Activated naive CD8-positive, alpha-beta T cell treated with anti-CD3 and anti-CD28 coated beads, Interleukin-2, amount 10 ng/mL, durations not matched to agents 7 days and 5 days (primary cell): ENCODE measurements around the gene CADM3. TPM values are rescaled to one million over a fixed set of nuclear protein-coding genes. Genes with fewer than 3 reads are reported as not detected.

Source experiments
- ATAC-seq: fragments of 150-1000 bp; cut with Tn5 transposase; one replicate; pipeline ENCODE4 v1.10.0; 2021; ENCODE audit warnings: low read depth, moderate library complexity
- POLR2A ChIA-PET: fragments of 350-600 bp; sonication (Branson Sonifier 250); formaldehyde crosslinking; loops from one replicate; lab custom pipeline; 2021; ENCODE audit warnings: antibody characterized with exemption; lab: Charles Lee
- DNase-seq: peaks from one replicate; pipeline ENCODE4 v3.0.0; 2021
- H3K27ac Mint-ChIP-seq: one replicate; pipeline ENCODE4 v1.8.0; 2022; ENCODE audit warnings: mild to moderate bottlenecking, mixed read lengths
- H3K27me3 Mint-ChIP-seq: one replicate; pipeline ENCODE4 v1.8.0; 2022; ENCODE audit warnings: mild to moderate bottlenecking, moderate library complexity, mixed read lengths
- H3K36me3 Mint-ChIP-seq: one replicate; pipeline ENCODE4 v1.8.0; 2021; ENCODE audit warnings: mild to moderate bottlenecking, mixed read lengths
- H3K4me1 Mint-ChIP-seq: one replicate; pipeline ENCODE4 v1.8.0; 2021; ENCODE audit warnings: mixed read lengths
- H3K4me3 Mint-ChIP-seq: one replicate; pipeline ENCODE4 v1.8.0; 2022; ENCODE audit warnings: mild to moderate bottlenecking, moderate library complexity, mixed read lengths
- H3K9me3 Mint-ChIP-seq: one replicate; pipeline ENCODE4 v1.8.0; 2021; ENCODE audit warnings: mixed read lengths
- total RNA-seq, 2 experiments: library from RNA; stranded (reverse); gene quantifications; one replicate each; pipeline ENCODE4 v1.2.3, GENCODE V29; 2021

The CADM3 gene
- not detected for total RNA-seq

- Mint-ChIP-seq H3K4me1 (peaks cover 3% of the 10 kb centered on the region), H3K36me3 (no peaks in the 10 kb centered on the region), H3K4me3 (no peak within 1 kb of the TSS), H3K9me3 (no peaks in the 10 kb centered on the region), H3K27ac (no peak within 1 kb of the TSS), H3K27me3 (peaks cover 67% of the 10 kb centered on the region)
- POLR2A ChIA-PET: no interaction called here
- no peak for DNase-seq
- no peak for ATAC-seq
Observed at GRCh38 chr1:159171254-159171687, at the start of gene CADM3. CADM3 (plus strand) TSS chr1:159171615; CDS start chr1:159171766, 151 bp downstream.

GRCh38 chr1:159122005-159122621 lies 49.3 kb upstream of the CADM3 start:
- H3K27me3 Mint-ChIP-seq: peaks cover 34% of the 10 kb centered on the region
- POLR2A ChIA-PET: no interaction called here
- H3K27ac Mint-ChIP-seq: no peak overlapping the region
- DNase-seq (no peak), ATAC-seq (no peak)
- no peaks in the 10 kb centered on the region for H3K36me3 Mint-ChIP-seq
- H3K4me1 Mint-ChIP-seq: no peaks in the 10 kb centered on the region
- no peaks in the 10 kb centered on the region for H3K9me3 Mint-ChIP-seq
- H3K4me3 Mint-ChIP-seq: no peak overlapping the region

- H3K36me3 Mint-ChIP-seq: no peaks in the 10 kb centered on the region
- H3K4me3 Mint-ChIP-seq: no peak overlapping the region
- H3K4me1 Mint-ChIP-seq: no peaks in the 10 kb centered on the region
- no peak overlapping the region for H3K27ac Mint-ChIP-seq
- peaks cover 29% of the 10 kb centered on the region for H3K27me3 Mint-ChIP-seq
- H3K9me3 Mint-ChIP-seq: no peaks in the 10 kb centered on the region
- POLR2A ChIA-PET: no interaction called here
- no peak for ATAC-seq
- DNase-seq: no peak
Observed at GRCh38 chr1:159123587-159123986, 47.8 kb upstream of the CADM3 start.

- no peaks in the 10 kb centered on the region for H3K36me3 Mint-ChIP-seq
- no peak overlapping the region for H3K4me3 Mint-ChIP-seq
- ATAC-seq: no peak
- H3K9me3 Mint-ChIP-seq: no peaks in the 10 kb centered on the region
- H3K27ac Mint-ChIP-seq: no peak overlapping the region
- no peaks in the 10 kb centered on the region for H3K27me3 Mint-ChIP-seq
- peak; percentile 71 for DNase-seq
- POLR2A ChIA-PET: no interaction called here
- H3K4me1 Mint-ChIP-seq: no peaks in the 10 kb centered on the region
Observed at GRCh38 chr1:159132271-159132881, 39.0 kb upstream of the CADM3 start.

GRCh38 chr1:159140474-159140873 lies 30.9 kb upstream of the CADM3 start:
- H3K4me3 Mint-ChIP-seq: no peak overlapping the region
- H3K4me1 Mint-ChIP-seq: no peaks in the 10 kb centered on the region
- H3K36me3 Mint-ChIP-seq: no peaks in the 10 kb centered on the region
- no peak overlapping the region for H3K27ac Mint-ChIP-seq
- ATAC-seq: no peak
- POLR2A ChIA-PET: no interaction called here
- H3K27me3 Mint-ChIP-seq: peaks cover 6% of the 10 kb centered on the region
- no peak for DNase-seq
- H3K9me3 Mint-ChIP-seq: no peaks in the 10 kb centered on the region

GRCh38 chr1:159141584-159142390 lies 29.6 kb upstream of the CADM3 start:
- no peak overlapping the region for H3K4me3 Mint-ChIP-seq
- POLR2A ChIA-PET: no interaction called here
- H3K36me3 Mint-ChIP-seq: no peaks in the 10 kb centered on the region
- no peak overlapping the region for H3K27ac Mint-ChIP-seq
- ATAC-seq (no peak), DNase-seq (no peak)
- H3K4me1 Mint-ChIP-seq: no peaks in the 10 kb centered on the region
- no peaks in the 10 kb centered on the region for H3K9me3 Mint-ChIP-seq
- H3K27me3 Mint-ChIP-seq: peaks cover 6% of the 10 kb centered on the region

GRCh38 chr1:159142391-159142663 lies 29.1 kb upstream of the CADM3 start:
- DNase-seq (no peak), ATAC-seq (no peak)
- POLR2A ChIA-PET: no interaction called here
- peaks cover 6% of the 10 kb centered on the region for H3K27me3 Mint-ChIP-seq
- H3K9me3 Mint-ChIP-seq: no peaks in the 10 kb centered on the region
- no peaks in the 10 kb centered on the region for H3K36me3 Mint-ChIP-seq
- H3K4me1 Mint-ChIP-seq: no peaks in the 10 kb centered on the region
- no peak overlapping the region for H3K27ac Mint-ChIP-seq
- H3K4me3 Mint-ChIP-seq: no peak overlapping the region

GRCh38 chr1:159142726-159143510 lies 28.5 kb upstream of the CADM3 start:
- ATAC-seq: no peak

GRCh38 chr1:159144571-159144970 lies 26.8 kb upstream of the CADM3 start:
- Mint-ChIP-seq H3K4me3 (no peak overlapping the region), H3K36me3 (no peaks in the 10 kb centered on the region), H3K9me3 (no peaks in the 10 kb centered on the region), H3K27ac (no peak overlapping the region), H3K4me1 (no peaks in the 10 kb centered on the region), H3K27me3 (peaks cover 5% of the 10 kb centered on the region)
- POLR2A ChIA-PET: no interaction called here
- DNase-seq (no peak), ATAC-seq (no peak)

More at GRCh38 chr1:159142726-159143510, 28.5 kb upstream of the CADM3 start:
- no peaks in the 10 kb centered on the region for H3K4me1 Mint-ChIP-seq
- no peaks in the 10 kb centered on the region for H3K36me3 Mint-ChIP-seq
- no peak overlapping the region for H3K27ac Mint-ChIP-seq
- H3K27me3 Mint-ChIP-seq: peaks cover 6% of the 10 kb centered on the region
- H3K4me3 Mint-ChIP-seq: no peak overlapping the region
- H3K9me3 Mint-ChIP-seq: no peaks in the 10 kb centered on the region
- DNase-seq: no peak
- POLR2A ChIA-PET: no interaction called here

GRCh38 chr1:159146980-159147379 lies 24.4 kb upstream of the CADM3 start:
- no peak for ATAC-seq
- H3K9me3 Mint-ChIP-seq: no peaks in the 10 kb centered on the region
- H3K36me3 Mint-ChIP-seq: no peaks in the 10 kb centered on the region
- H3K27me3 Mint-ChIP-seq: peaks cover 9% of the 10 kb centered on the region
- POLR2A ChIA-PET: no interaction called here
- DNase-seq: no peak
- no peaks in the 10 kb centered on the region for H3K4me1 Mint-ChIP-seq
- H3K4me3 Mint-ChIP-seq: no peak overlapping the region
- no peak overlapping the region for H3K27ac Mint-ChIP-seq

GRCh38 chr1:159152031-159152430 lies 19.4 kb upstream of the CADM3 start:
- H3K4me3 Mint-ChIP-seq: no peak overlapping the region
- POLR2A ChIA-PET: no interaction called here
- no peaks in the 10 kb centered on the region for H3K9me3 Mint-ChIP-seq
- H3K36me3 Mint-ChIP-seq: no peaks in the 10 kb centered on the region
- ATAC-seq: no peak
- no peaks in the 10 kb centered on the region for H3K4me1 Mint-ChIP-seq
- DNase-seq: no peak
- H3K27ac Mint-ChIP-seq: no peak overlapping the region
- H3K27me3 Mint-ChIP-seq: peaks cover 28% of the 10 kb centered on the region

GRCh38 chr1:159161001-159161718 lies 10.3 kb upstream of the CADM3 start:
- H3K27me3 Mint-ChIP-seq: peaks cover 38% of the 10 kb centered on the region
- POLR2A ChIA-PET: no interaction called here
- peaks cover 2% of the 10 kb centered on the region for H3K4me1 Mint-ChIP-seq

GRCh38 chr1:159161719-159162026 lies 9.7 kb upstream of the CADM3 start:
- H3K9me3 Mint-ChIP-seq: no peaks in the 10 kb centered on the region
- no peak for ATAC-seq
- no peak overlapping the region for H3K27ac Mint-ChIP-seq
- DNase-seq: no peak
- H3K4me1 Mint-ChIP-seq: peaks cover 2% of the 10 kb centered on the region
- H3K36me3 Mint-ChIP-seq: no peaks in the 10 kb centered on the region
- peaks cover 41% of the 10 kb centered on the region for H3K27me3 Mint-ChIP-seq
- no peak overlapping the region for H3K4me3 Mint-ChIP-seq
- POLR2A ChIA-PET: no interaction called here

More at GRCh38 chr1:159161001-159161718, 10.3 kb upstream of the CADM3 start:
- Mint-ChIP-seq H3K36me3 (no peaks in the 10 kb centered on the region), H3K9me3 (no peaks in the 10 kb centered on the region), H3K4me3 (no peak overlapping the region), H3K27ac (no peak overlapping the region)
- DNase-seq (peak; percentile 50), ATAC-seq (peak; percentile 85)
